B cell (primary cell): ENCODE measurements around the gene MPP7. TPM values are rescaled to one million over a fixed set of nuclear protein-coding genes. Genes with fewer than 3 reads are reported as not detected.
"Not testable (repeated sequence)": the region's sequence is repeated elsewhere in the genome, so short reads cannot be mapped to it uniquely, and the experiment has no call there.

ENCODE experiments used
- ATAC-seq: fragments of 200-7000 bp; cut with Tn5 transposase; one replicate; pipeline ENCODE4 v1.10.0; 2021; ENCODE audit warnings: low read depth, mild to moderate bottlenecking, moderate number of reproducible peaks, moderate library complexity
- CTCF ChIA-PET: fragments of 350-600 bp; sonication (Branson Sonifier 250); formaldehyde crosslinking; loops from one replicate; lab custom pipeline; 2021; ENCODE audit warnings: antibody characterized with exemption, inconsistent platforms; lab: Charles Lee
- POLR2A ChIA-PET: fragments of 350-600 bp; sonication (Branson Sonifier 250); formaldehyde crosslinking; loops from one replicate; lab custom pipeline; 2021; ENCODE audit warnings: antibody characterized with exemption; lab: Charles Lee
- DNase-seq: peaks from one replicate; pipeline ENCODE4 v3.0.0; 2013
- H2AFZ ChIP-seq: 2 replicates; pipeline ENCODE4 v1.6.1; 2012; ENCODE audit warnings: mild to moderate bottlenecking, low read depth, low read length; ENCODE audit not compliant: insufficient read depth, poor library complexity, severe bottlenecking
- H3K27ac ChIP-seq, 2 donors: 1 replicate in 1 of 2; 2 replicates in 1 of 2; pipeline ENCODE4 v1.5.1; 2012 to 2013; ENCODE audit warnings: low read length in 2 of 2, mild to moderate bottlenecking in 2 of 2, moderate library complexity in 1 of 2
- H3K27me3 ChIP-seq, 4 experiments: fragments of 200-600 bp in 1 of 4; sonication (generic) in 1 of 4; replicated peaks in 1 of 4; 1 replicate in 2 of 4; 2 replicates in 2 of 4; pipeline versions ENCODE4 v1.6.1 to v1.7.0; 2013 to 2016; ENCODE audit warnings: low read length in 3 of 4, mild to moderate bottlenecking in 2 of 4, mixed read lengths in 1 of 4, moderate library complexity in 1 of 4; ENCODE audit not compliant: insufficient read depth in 4 of 4, control insufficient read depth in 3 of 4; ENCODE audit errors: control extremely low read depth in 1 of 4
- H3K36me3 ChIP-seq, 2 experiments: replicated peaks in 1 of 2; 1 replicate in 1 of 2; 2 replicates in 1 of 2; pipeline versions ENCODE4 v1.6.1 to v1.7.1; 2013; ENCODE audit warnings: low read length in 1 of 2; ENCODE audit not compliant: insufficient read depth in 2 of 2, control insufficient read depth in 1 of 2; ENCODE audit errors: control extremely low read depth in 1 of 2, extremely low read depth in 1 of 2
- H3K4me1 ChIP-seq, 2 donors: fragments of 200-600 bp in 1 of 2; sonication (generic) in 1 of 2; 1 replicate in 1 of 2; 2 replicates in 1 of 2; pipeline versions ENCODE4 v1.5.1 to v1.6.1; 2013 to 2017; ENCODE audit warnings: low read length in 2 of 2; ENCODE audit not compliant: control insufficient read depth in 2 of 2, insufficient read depth in 2 of 2
- H3K4me2 ChIP-seq: replicated peaks from 2 replicates; pipeline ENCODE3; 2012; ENCODE audit warnings: mild to moderate bottlenecking, low read depth, low read length; ENCODE audit not compliant: poor library complexity, severe bottlenecking
- H3K4me3 ChIP-seq, 5 experiments: fragments of 200-600 bp in 1 of 5; sonication (generic) in 1 of 5; 1 replicate in 3 of 5; 2 replicates in 2 of 5; pipeline versions ENCODE4 v1.5.1 to v1.7.0; 2011 to 2016; ENCODE audit warnings: low read length in 4 of 5, mild to moderate bottlenecking in 4 of 5, low read depth in 2 of 5, control low read depth in 1 of 5, moderate library complexity in 1 of 5; ENCODE audit not compliant: insufficient read depth in 1 of 5; ENCODE audit errors: control extremely low read depth in 1 of 5, extremely low read depth in 1 of 5
- H3K79me2 ChIP-seq: fragments of 200-600 bp; sonication (generic); one replicate; pipeline ENCODE4 v1.6.0; 2016; ENCODE audit warnings: low read length; ENCODE audit not compliant: control insufficient read depth, insufficient read depth
- H3K9ac ChIP-seq: fragments of 200-600 bp; sonication (generic); 2 replicates; pipeline ENCODE4 v1.6.1; 2017; ENCODE audit warnings: mild to moderate bottlenecking, low read length, moderate library complexity
- H3K9me3 ChIP-seq, 3 donors: one replicate each; pipeline versions ENCODE4 v1.6.1 to v1.7.1; 2013; ENCODE audit warnings: low read length in 2 of 3; ENCODE audit not compliant: control insufficient read depth in 2 of 3, insufficient read depth in 1 of 3; ENCODE audit errors: control extremely low read depth in 1 of 3
- H4K20me1 ChIP-seq: 2 replicates; pipeline ENCODE4 v1.6.0; 2012; ENCODE audit warnings: mild to moderate bottlenecking, low read length; ENCODE audit not compliant: insufficient read depth, control insufficient read depth, poor library complexity, severe bottlenecking
- H3K27ac Mint-ChIP-seq: one replicate; pipeline ENCODE4 v1.8.0; 2021; ENCODE audit warnings: mixed read lengths
- H3K27me3 Mint-ChIP-seq: one replicate; pipeline ENCODE4 v1.8.0; 2021; ENCODE audit warnings: mixed read lengths
- H3K4me1 Mint-ChIP-seq: one replicate; pipeline ENCODE4 v1.8.0; 2021; ENCODE audit warnings: mixed read lengths
- H3K4me3 Mint-ChIP-seq: one replicate; pipeline ENCODE4 v1.8.0; 2021; ENCODE audit warnings: mixed read lengths
- H3K9me3 Mint-ChIP-seq: one replicate; pipeline ENCODE4 v1.8.0; 2022; ENCODE audit warnings: mixed read lengths; ENCODE audit not compliant: insufficient read depth
- CTCF ChIP-seq: fragments of 200-600 bp; IDR thresholded peaks from one replicate; pipeline ENCODE4 v1.8.0; 2022; ENCODE audit warnings: antibody characterized with exemption, mild to moderate bottlenecking
- EZH2 ChIP-seq: IDR thresholded peaks from 2 replicates; pipeline ENCODE4 v1.6.1; 2012; ENCODE audit warnings: borderline replicate concordance, low read depth, mild to moderate bottlenecking, moderate library complexity, low read length; ENCODE audit not compliant: insufficient read depth, poor library complexity, severe bottlenecking
- WGBS: methylation state at CpG from one replicate; pipeline ENCODE4 v1.1.5; 2013; ENCODE audit warnings: missing lambda C conversion rate; ENCODE audit not compliant: insufficient coverage; 5-methylcytosine and 5-hydroxymethylcytosine counted together
- intact Hi-C: fragments of 100-400 bp; cut with micrococcal nuclease; formaldehyde crosslinking; loops from one replicate; pipeline ENCODE4 v1.10.0; 2022
- polyA plus RNA-seq: library from polyadenylated mRNA; depleted of rRNA; stranded (reverse); fragments of >200 nt; gene quantifications from 2 replicates; pipeline ENCODE4 v1.2.3, GENCODE V29; 2012
- total RNA-seq, 2 donors: library from RNA; stranded (reverse); fragments of 120-200 nt in 1 of 2; gene quantifications; 1 replicate in 1 of 2; 2 replicates in 1 of 2; pipeline versions ENCODE4 v1.2.3 to v1.2.4, GENCODE V29; 2013 to 2022

MPP7 gene
- total and polyA plus RNA-seq, 2 donors (not counting 1 experiment from before 2014, with no cell fraction given) = 2.1 to 13.1 TPM

GRCh38 chr10:28320799-28321198 is 17.9 kb upstream of the MPP7 start:
- DNase-seq (no peak), ATAC-seq (no peak)
- intact Hi-C loops = no loop called here
- WGBS = 50% methylated on average over 1 of the region's 4 CpGs
- no peak overlapping the region for H3K4me3 Mint-ChIP-seq
- CTCF ChIA-PET = interaction anchor here (2.0 kb wide), 1 partner anchor 61 kb away, joined by 5 read pairs; no protein-coding TSS in a partner anchor
- peaks cover 0 to 5% (median 0%) of the 10 kb centered on the region in 4 experiments for H3K27me3 ChIP-seq
- H3K4me1 ChIP-seq = no peaks in the 10 kb centered on the region
- POLR2A ChIA-PET = no interaction called here
- H3K79me2 ChIP-seq = no peaks in the 10 kb centered on the region
- TF ChIP-seq EZH2 (no peak), CTCF (no peak)
- no peak overlapping the region for H3K4me3 ChIP-seq
- H4K20me1 ChIP-seq = no peaks in the 10 kb centered on the region
- H3K36me3 ChIP-seq = no peaks in the 10 kb centered on the region
- H3K27ac Mint-ChIP-seq = no peak overlapping the region
- no peak overlapping the region for H3K4me2 ChIP-seq
- no peak overlapping the region for H3K27ac ChIP-seq
- H3K9ac ChIP-seq = no peak overlapping the region
- H3K27me3 Mint-ChIP-seq = peaks cover 7% of the 10 kb centered on the region
- no peaks in the 10 kb centered on the region for H3K4me1 Mint-ChIP-seq
- no peaks in the 10 kb centered on the region for H3K9me3 Mint-ChIP-seq
- H3K9me3 ChIP-seq = no peaks in the 10 kb centered on the region
- no peak overlapping the region for H2AFZ ChIP-seq

- H3K27ac Mint-ChIP-seq = no peak overlapping the region
- H3K27me3 ChIP-seq = peaks cover 0 to 5% (median 0%) of the 10 kb centered on the region in 4 experiments
- H3K27ac ChIP-seq = no peak overlapping the region
- no peak overlapping the region for H3K9ac ChIP-seq
- no peak for ATAC-seq
- TF ChIP-seq EZH2 (no peak), CTCF (no peak)
- ChIA-PET CTCF (interaction anchor here (0.8 to 2.0 kb wide), 2 partner anchors 61 to 67 kb away, joined by 3 to 5 read pairs; no protein-coding TSS in a partner anchor), POLR2A (no interaction called here)
- H4K20me1 ChIP-seq = no peaks in the 10 kb centered on the region
- H3K4me3 Mint-ChIP-seq = no peak overlapping the region
- H3K27me3 Mint-ChIP-seq = peaks cover 9% of the 10 kb centered on the region
- no peaks in the 10 kb centered on the region for H3K36me3 ChIP-seq
- intact Hi-C loops = no loop called here
- H3K4me3 ChIP-seq = no peak overlapping the region
- WGBS = 79% methylated on average over 3 of the region's 3 CpGs
- H3K9me3 ChIP-seq = no peaks in the 10 kb centered on the region
- no peaks in the 10 kb centered on the region for H3K4me1 ChIP-seq
- no peaks in the 10 kb centered on the region for H3K4me1 Mint-ChIP-seq
- no peaks in the 10 kb centered on the region for H3K79me2 ChIP-seq
- no peaks in the 10 kb centered on the region for H3K9me3 Mint-ChIP-seq
- H3K4me2 ChIP-seq = no peak overlapping the region
- DNase-seq = no peak
- no peak overlapping the region for H2AFZ ChIP-seq
Observed at GRCh38 chr10:28320090-28320489, 17.2 kb upstream of the MPP7 start.

- CTCF ChIA-PET = interaction anchor here (1.0 kb wide), 1 partner anchor 68 kb away, joined by 3 read pairs; no protein-coding TSS in a partner anchor
- DNase-seq, intact Hi-C loops, H3K4me2 ChIP-seq, H3K27ac Mint-ChIP-seq, H3K9me3 ChIP-seq, H3K4me1 ChIP-seq, H3K79me2 ChIP-seq, H3K9me3 Mint-ChIP-seq, H3K4me3 Mint-ChIP-seq, H3K36me3 ChIP-seq, H3K27ac ChIP-seq, ATAC-seq, H3K9ac ChIP-seq, H2AFZ ChIP-seq, POLR2A ChIA-PET, H3K27me3 ChIP-seq, H3K4me1 Mint-ChIP-seq, H4K20me1 ChIP-seq, H3K4me3 ChIP-seq: not testable (repeated sequence)
- peaks cover 13% of the 10 kb centered on the region for H3K27me3 Mint-ChIP-seq
Observed at GRCh38 chr10:28319061-28319460, 16.2 kb upstream of the MPP7 start.
